Prostate gland (tissue), 2 donors: ENCODE results near the gene CAB39.

ENCODE experiments used
- CTCF ChIP-seq, 4 experiments: fragments of 200-600 bp in 2 of 4; fragments of 450-650 bp in 2 of 4; sonication (generic) in 2 of 4; IDR thresholded peaks; 1 replicate in 3 of 4; 2 replicates in 1 of 4; pipeline ENCODE4 v1.5.1; 2016 to 2019; ENCODE audit warnings: antibody characterized with exemption in 4 of 4, mild to moderate bottlenecking in 2 of 4, moderate library complexity in 2 of 4
- POLR2A ChIP-seq: fragments of 450-650 bp; IDR thresholded peaks from one replicate; pipeline ENCODE4 v1.6.1; 2016; ENCODE audit warnings: antibody characterized with exemption, mild to moderate bottlenecking

DNA sequence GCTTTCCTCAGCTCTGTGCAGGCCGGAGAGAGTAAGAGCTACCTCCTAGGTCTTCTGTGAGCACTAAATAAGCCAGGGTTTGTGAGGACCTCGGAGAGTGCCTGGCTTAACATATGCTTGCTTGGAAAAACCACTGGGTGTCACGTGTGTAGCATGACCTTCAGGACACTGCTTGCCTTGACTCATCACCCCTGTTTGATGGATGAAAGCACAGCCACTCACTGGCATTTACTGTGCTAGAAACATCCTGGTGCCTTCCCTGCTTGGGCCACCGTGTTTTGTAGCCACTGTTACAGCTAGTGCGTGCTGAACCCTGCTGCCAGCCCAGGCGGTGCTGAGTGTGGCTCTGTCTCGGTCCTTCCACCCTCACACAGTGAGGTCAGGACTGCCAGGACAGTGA lies 117.3 kb downstream of the CAB39 start:
- TF ChIP-seq CTCF (IDR thresholded peaks at IDR 0.05) (no peak), POLR2A (no peak)
